RWPE1 (cell line): ENCODE measurements around the gene KCNJ15.

ENCODE experiments used
- CTCF ChIA-PET: fragments of 350-600 bp; sonication (Branson Sonifier 250); formaldehyde crosslinking; extraction: SDS; loops from one replicate; lab custom pipeline; 2021; lab: Yijun Ruan, JAX
- POLR2A ChIA-PET: fragments of 400-600 bp; formaldehyde crosslinking; extraction: SDS; loops from one replicate; lab custom pipeline; 2020; ENCODE audit warnings: antibody characterized with exemption; ENCODE audit not compliant: low non-redundant PET; lab: Yijun Ruan, JAX
- DNase-seq: peaks from one replicate; pipeline ENCODE4 v3.0.0; 2012; ENCODE audit warnings: low spot score
- H3K27ac ChIP-seq: fragments of 450-650 bp; 2 replicates; pipeline ENCODE4 v1.5.1; 2017
- CTCF ChIP-seq: fragments of 450-650 bp; conservative IDR thresholded peaks from 2 replicates; pipeline ENCODE4 v1.5.1; 2017; ENCODE audit warnings: low read depth, mild to moderate bottlenecking

Gene KCNJ15

GRCh38 chr21:38329162-38329561 is 72.4 kb downstream of the KCNJ15 start:
- no peak for DNase-seq
- ChIA-PET CTCF (interaction anchor here (0.7 to 1.1 kb wide), 3 partner anchors 14 to 202 kb away, joined by 3 read pairs; no protein-coding TSS in a partner anchor), POLR2A (no interaction called here)
- TF ChIP-seq CTCF = no peak
- H3K27ac ChIP-seq = no peak overlapping the region

DNA sequence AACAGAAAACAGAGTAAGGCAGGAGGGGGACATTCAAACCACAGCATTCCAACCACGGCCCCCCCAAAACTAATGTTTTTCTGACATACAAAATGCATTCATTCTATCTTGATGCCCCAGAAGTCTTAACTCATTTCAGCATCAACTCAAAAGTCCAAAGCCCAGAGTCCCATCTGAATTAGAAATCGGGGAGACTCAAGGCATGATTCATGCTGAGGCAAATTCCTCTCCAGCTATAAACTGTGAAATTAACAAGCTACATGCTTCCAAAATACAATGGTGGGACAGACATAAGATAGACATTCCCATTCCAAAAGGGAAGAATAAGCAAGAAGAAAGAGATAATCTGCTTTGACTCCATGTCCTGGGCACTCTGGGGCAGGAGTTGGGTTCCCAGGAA is 73.9 kb downstream of the KCNJ15 start:
- ChIA-PET POLR2A (no interaction called here), CTCF (interaction anchor here (0.5 kb wide), 1 partner anchor 637 kb away, joined by 3 read pairs; no protein-coding TSS in a partner anchor)
- no peak for DNase-seq
- no peak overlapping the region for H3K27ac ChIP-seq
- no peak for TF ChIP-seq CTCF

DNA sequence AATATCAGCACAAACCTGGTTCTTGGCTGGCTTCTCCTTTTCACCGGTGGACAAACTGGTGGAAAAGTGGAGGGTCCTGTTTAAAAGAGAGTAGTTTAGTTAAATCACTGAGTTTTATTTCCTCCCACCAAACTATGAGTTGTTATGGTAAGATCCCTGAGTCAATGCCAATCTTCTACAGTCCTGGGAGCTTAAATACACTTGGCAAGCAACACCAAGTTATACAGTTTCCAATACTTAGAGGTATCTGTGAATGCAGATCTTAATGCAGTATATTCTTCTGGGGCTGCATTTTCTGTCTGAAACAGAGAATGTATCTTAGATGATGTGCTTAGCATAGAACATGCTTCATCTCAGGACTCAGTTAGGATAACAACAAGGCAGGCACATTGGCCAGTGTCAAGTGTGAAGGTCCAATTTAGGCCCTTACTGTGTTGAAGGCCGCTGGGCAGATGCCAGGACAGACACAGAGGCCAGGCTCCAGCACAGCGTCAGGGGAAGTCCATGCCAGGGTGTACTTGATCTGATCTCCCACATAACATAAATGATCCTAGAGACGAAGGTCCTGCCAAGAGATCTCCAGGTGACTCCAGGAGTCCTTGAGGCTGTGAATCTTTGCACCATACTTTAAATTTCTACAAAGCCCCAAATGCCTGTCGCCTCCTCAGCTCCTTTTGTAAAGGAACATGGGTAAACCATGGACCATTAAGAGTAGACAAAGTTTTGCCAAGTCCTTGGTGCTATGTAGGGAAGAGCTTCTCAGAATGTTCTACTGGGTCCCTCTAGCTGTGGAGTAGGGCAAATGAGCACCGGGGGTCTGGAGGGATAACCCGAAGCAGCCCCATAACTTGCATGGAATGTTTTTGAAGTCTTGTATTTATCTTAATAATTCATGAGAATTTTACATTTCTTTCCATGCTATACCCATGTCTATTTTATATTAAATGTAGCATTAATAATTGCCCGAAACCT is 76.8 kb downstream of the KCNJ15 start:
- POLR2A ChIA-PET = no interaction called here
- TF ChIP-seq CTCF = no peak
- H3K27ac ChIP-seq = no peak overlapping the region
- DNase-seq = no peak
- CTCF ChIA-PET = no interaction called here

- no peak overlapping the region for H3K27ac ChIP-seq
- CTCF ChIA-PET = no interaction called here
- POLR2A ChIA-PET = no interaction called here
- TF ChIP-seq CTCF = no peak
- DNase-seq = no peak
These were observed 78.1 kb downstream of the KCNJ15 start for GRCh38 chr21:38334866-38335265.

DNA sequence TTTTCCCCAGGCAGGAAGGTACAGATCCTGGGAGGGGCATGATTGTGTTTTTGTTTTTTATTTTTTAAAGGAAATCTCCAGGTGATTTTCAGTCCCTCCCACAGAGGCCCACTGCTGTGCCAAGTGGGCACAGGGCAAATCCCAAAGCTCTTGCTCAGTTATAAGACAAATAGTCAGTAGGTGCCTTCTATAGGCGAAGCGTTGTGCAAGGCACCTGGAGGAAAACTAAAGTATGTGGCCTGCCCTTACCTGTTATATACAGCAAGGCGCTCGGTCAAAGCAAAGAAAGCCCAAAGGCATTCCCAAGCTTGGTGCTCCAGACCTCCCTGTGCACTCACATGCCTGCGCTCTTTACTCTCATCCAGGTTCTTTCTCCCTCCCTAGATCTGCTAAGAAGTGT is 81.0 kb downstream of the KCNJ15 start:
- H3K27ac ChIP-seq = no peak overlapping the region
- TF ChIP-seq CTCF = no peak
- peak; percentile 38 for DNase-seq
- CTCF ChIA-PET = no interaction called here
- POLR2A ChIA-PET = no interaction called here

GRCh38 chr21:38340131-38340530 is 83.3 kb downstream of the KCNJ15 start:
- no peak for DNase-seq
- POLR2A ChIA-PET = no interaction called here
- no peak for TF ChIP-seq CTCF
- no peak overlapping the region for H3K27ac ChIP-seq
- CTCF ChIA-PET = interaction anchor here (1.2 kb wide), 1 partner anchor 12 kb away, joined by 3 read pairs; no protein-coding TSS in a partner anchor
